Erythroblast (primary cell): ENCODE measurements around the gene ERCC4.

Experiments
- GATA1 ChIP-seq: IDR thresholded peaks from 2 replicates; pipeline ENCODE4 v1.6.1; 2011; ENCODE audit warnings: low read depth, mild to moderate bottlenecking, control low read depth, low read length, moderate library complexity
- POLR2A ChIP-seq: IDR thresholded peaks from 2 replicates; pipeline ENCODE4 v1.6.1; 2011; ENCODE audit warnings: mild to moderate bottlenecking, low read length

- TF ChIP-seq POLR2A (no peak), GATA1 (no peak)
Observed at GRCh38 chr16:13898233-13898632, 21.7 kb upstream of the ERCC4 start.
